MCF 10A (cell line): ENCODE measurements around the gene FTL. TPM values are rescaled to one million over a fixed set of nuclear protein-coding genes. Genes with fewer than 3 reads are reported as not detected.

Experiments used
- microRNA-seq: library from miRNA; unstranded; fragments of <30 nt; microRNA quantifications from one replicate; pipeline ENCODE4 v1.2.0, GENCODE V29; 2022
- total RNA-seq: library from RNA; stranded (reverse); gene quantifications from 2 replicates; pipeline ENCODE4 v1.2.3, GENCODE V29; 2022

FTL gene
- total RNA-seq, 1 experiment from 2014 or later: 275 TPM

Small RNA genes within 50 kb of the gene (microRNA-seq; reads per million reads assigned to microRNA genes)
- 0.53 reads per million for gene MIR6798

Other genes with a start within 250 kb of the FTL start
- gene MAMSTR, start 245.6 kb upstream of the FTL start, total RNA-seq: 0.22 and 0.65 TPM in 2 replicates
- 1.9 and 3.0 TPM in 2 replicates for gene RASIP1, start 224.7 kb upstream of the FTL start, total RNA-seq
- 3.5 and 4.2 TPM in 2 replicates for gene IZUMO1, start 218.4 kb upstream of the FTL start, total RNA-seq
- gene FUT1, start 212.7 kb upstream of the FTL start, total RNA-seq: 10.5 and 14.7 TPM in 2 replicates
- gene FGF21, start 209.8 kb upstream of the FTL start, total RNA-seq: 0.49 and 0.93 TPM in 2 replicates
- gene BCAT2, start 154.3 kb upstream of the FTL start, total RNA-seq: 40.7 and 48.2 TPM in 2 replicates
- gene HSD17B14, start 128.8 kb upstream of the FTL start, total RNA-seq: 0.26 and 0.32 TPM in 2 replicates
- 10.1 and 11.9 TPM in 2 replicates for gene PLEKHA4, start 96.7 kb upstream of the FTL start, total RNA-seq
- gene PPP1R15A, start 92.9 kb upstream of the FTL start, total RNA-seq: 207 and 248 TPM in 2 replicates
- not detected in 2 replicates for gene TULP2, start 66.6 kb upstream of the FTL start, total RNA-seq
- 61.4 and 76.8 TPM in 2 replicates for gene NUCB1, start 65.0 kb upstream of the FTL start, total RNA-seq
- not detected in 2 replicates for gene DHDH, start 31.6 kb upstream of the FTL start, total RNA-seq
- gene BAX, start 10.4 kb upstream of the FTL start, total RNA-seq: 130 and 152 TPM in 2 replicates
- gene GYS1, start 28.0 kb downstream of the FTL start, total RNA-seq: 29.7 and 42.7 TPM in 2 replicates
- 126 and 156 TPM in 2 replicates for gene RUVBL2, start 28.6 kb downstream of the FTL start, total RNA-seq
- gene LHB, start 51.8 kb downstream of the FTL start, total RNA-seq: not detected in 2 replicates
- gene CGB3, start 59.0 kb downstream of the FTL start, total RNA-seq: not detected in 2 replicates
- not detected in 2 replicates for gene CGB2, start 66.6 kb downstream of the FTL start, total RNA-seq
- not detected in 2 replicates for gene CGB1, start 71.6 kb downstream of the FTL start, total RNA-seq
- not detected in 2 replicates for gene CGB5, start 78.5 kb downstream of the FTL start, total RNA-seq
- 1.3 TPM in 1 of 2 replicates, not detected in the other for gene CGB8, start 83.8 kb downstream of the FTL start, total RNA-seq
- 2.3 and 2.5 TPM in 2 replicates for gene CGB7, start 92.4 kb downstream of the FTL start, total RNA-seq
- gene NTF4, start 99.5 kb downstream of the FTL start, total RNA-seq: 6.0 and 7.8 TPM in 2 replicates
- gene KCNA7, start 107.4 kb downstream of the FTL start, total RNA-seq: not detected in 2 replicates
- gene SNRNP70, start 120.1 kb downstream of the FTL start, total RNA-seq: 199 and 200 TPM in 2 replicates
- 2.6 and 3.2 TPM in 2 replicates for gene LIN7B, start 149.1 kb downstream of the FTL start, total RNA-seq
- 2.4 and 3.2 TPM in 2 replicates for gene C19orf73, start 153.8 kb downstream of the FTL start, total RNA-seq
- 6.7 and 8.0 TPM in 2 replicates for gene PPFIA3, start 154.2 kb downstream of the FTL start, total RNA-seq
- not detected in 2 replicates for gene HRC, start 190.1 kb downstream of the FTL start, total RNA-seq
- 21.2 and 21.4 TPM in 2 replicates for gene TRPM4, start 192.5 kb downstream of the FTL start, total RNA-seq